Trophoblast cell (in vitro differentiated cells and primary cell): ENCODE results near the gene GRIK4.

Source experiments
- DNase-seq, 2 donors: peaks; one replicate each; pipeline ENCODE4 v3.0.0-alpha.2; 2016
- H2AFZ ChIP-seq: 2 replicates; pipeline ENCODE4 v1.6.1; 2013; ENCODE audit warnings: low read length, moderate library complexity, mild to moderate bottlenecking; ENCODE audit not compliant: insufficient read depth, poor library complexity
- H2AK5ac ChIP-seq: 2 replicates; pipeline ENCODE4 v1.6.1; 2013; ENCODE audit warnings: mild to moderate bottlenecking, low read length
- H2BK120ac ChIP-seq: 2 replicates; pipeline ENCODE4 v1.6.1; 2013; ENCODE audit warnings: low read length, mild to moderate bottlenecking, moderate library complexity; ENCODE audit not compliant: insufficient read depth, poor library complexity
- H2BK12ac ChIP-seq: 2 replicates; pipeline ENCODE4 v1.6.1; 2013; ENCODE audit warnings: mild to moderate bottlenecking, low read length, moderate library complexity
- H2BK5ac ChIP-seq: 2 replicates; pipeline ENCODE4 v1.6.1; 2013; ENCODE audit warnings: low read length, low read depth, moderate library complexity, mild to moderate bottlenecking; ENCODE audit not compliant: poor library complexity
- H3K14ac ChIP-seq: 2 replicates; pipeline ENCODE4 v1.6.1; 2013; ENCODE audit warnings: mild to moderate bottlenecking, low read length
- H3K18ac ChIP-seq: 2 replicates; pipeline ENCODE4 v1.6.1; 2013; ENCODE audit warnings: mild to moderate bottlenecking, low read length
- H3K23ac ChIP-seq: 2 replicates; pipeline ENCODE4 v1.6.1; 2013; ENCODE audit warnings: low read length
- H3K27ac ChIP-seq: 2 replicates; pipeline ENCODE4 v1.5.1; 2013; ENCODE audit warnings: low read depth, mild to moderate bottlenecking, inconsistent platforms, low read length, moderate library complexity
- H3K27me3 ChIP-seq: 2 replicates; pipeline ENCODE4 v1.6.1; 2013; ENCODE audit warnings: inconsistent platforms, mild to moderate bottlenecking, low read length, moderate library complexity; ENCODE audit not compliant: insufficient read depth
- H3K36me3 ChIP-seq, 2 experiments: 1 replicate in 1 of 2; 2 replicates in 1 of 2; pipeline ENCODE4 v1.6.1; 2013; ENCODE audit warnings: low read length in 2 of 2, mild to moderate bottlenecking in 2 of 2, moderate library complexity in 1 of 2; ENCODE audit not compliant: insufficient read depth in 2 of 2, control insufficient read depth in 1 of 2
- H3K4ac ChIP-seq: 2 replicates; pipeline ENCODE4 v1.6.1; 2013; ENCODE audit warnings: low read depth, mild to moderate bottlenecking, low read length, moderate library complexity
- H3K4me1 ChIP-seq, 2 experiments: 1 replicate in 1 of 2; 2 replicates in 1 of 2; pipeline ENCODE4 v1.6.1; 2013; ENCODE audit warnings: low read length in 2 of 2, mild to moderate bottlenecking in 2 of 2, moderate library complexity in 1 of 2; ENCODE audit not compliant: insufficient read depth in 2 of 2, control insufficient read depth in 1 of 2
- H3K4me2 ChIP-seq: 2 replicates; pipeline ENCODE4 v1.6.1; 2013; ENCODE audit warnings: inconsistent platforms, mild to moderate bottlenecking, low read length, moderate library complexity
- H3K4me3 ChIP-seq: 2 replicates; pipeline ENCODE4 v1.5.1; 2013; ENCODE audit warnings: mild to moderate bottlenecking, low read depth, low read length, inconsistent platforms
- H3K79me1 ChIP-seq: one replicate; pipeline ENCODE4 v1.6.1; 2013; ENCODE audit warnings: low read length
- H3K79me2 ChIP-seq: 2 replicates; pipeline ENCODE4 v1.6.1; 2013; ENCODE audit warnings: low read length, mild to moderate bottlenecking; ENCODE audit not compliant: control insufficient read depth, insufficient read depth, poor library complexity
- H3K9ac ChIP-seq: 2 replicates; pipeline ENCODE4 v1.6.1; 2013; ENCODE audit warnings: mild to moderate bottlenecking, low read length
- H3K9me3 ChIP-seq: 2 replicates; pipeline ENCODE4 v1.6.1; 2013; ENCODE audit warnings: low read depth, mild to moderate bottlenecking, control low read depth, inconsistent platforms, low read length; ENCODE audit not compliant: insufficient read depth
- H4K12ac ChIP-seq: 2 replicates; pipeline ENCODE4 v1.6.1; 2013; ENCODE audit warnings: low read depth, mild to moderate bottlenecking, low read length, moderate library complexity
- H4K8ac ChIP-seq: 2 replicates; pipeline ENCODE4 v1.6.1; 2013; ENCODE audit warnings: low read depth, mild to moderate bottlenecking, low read length, moderate library complexity
- H4K91ac ChIP-seq: one replicate; pipeline ENCODE4 v1.6.1; 2013; ENCODE audit warnings: low read depth, mild to moderate bottlenecking, low read length, moderate library complexity
- WGBS: extraction: QIAGEN DNeasy Blood & Tissue Kit; methylation state at CpG from one replicate; pipeline ENCODE4 v1.1.7; 2013; ENCODE audit warnings: missing lambda C conversion rate; ENCODE audit not compliant: insufficient read length, insufficient coverage; ENCODE audit errors: extremely low coverage; 5-methylcytosine and 5-hydroxymethylcytosine counted together

The GRIK4 gene

GRCh38 chr11:120858740-120859139 is 347.2 kb downstream of the GRIK4 start:
- H2BK12ac ChIP-seq, result no peak overlapping the region
- H3K4me3 ChIP-seq, result no peak overlapping the region
- no peaks in the 10 kb centered on the region for H3K4me1 ChIP-seq
- H3K27me3 ChIP-seq, result no peaks in the 10 kb centered on the region
- no peak overlapping the region for H2AFZ ChIP-seq
- no peaks in the 10 kb centered on the region for H3K79me2 ChIP-seq
- H2AK5ac ChIP-seq, result no peak overlapping the region
- no peak overlapping the region for H3K18ac ChIP-seq
- H3K23ac ChIP-seq, result no peak overlapping the region
- no peak overlapping the region for H3K27ac ChIP-seq
- H4K8ac ChIP-seq, result no peak overlapping the region
- H3K14ac ChIP-seq, result no peak overlapping the region
- peak; percentile 21 to 50 for DNase-seq
- no CpG with 5 or more reads among the region's 3 CpGs for WGBS
- no peaks in the 10 kb centered on the region for H3K9me3 ChIP-seq
- H3K9ac ChIP-seq, result no peak overlapping the region
- H4K91ac ChIP-seq, result no peak overlapping the region
- no peak overlapping the region for H4K12ac ChIP-seq
- H2BK5ac ChIP-seq, result no peak overlapping the region
- no peak overlapping the region for H3K4ac ChIP-seq
- H2BK120ac ChIP-seq, result no peak overlapping the region
- H3K36me3 ChIP-seq, result no peaks in the 10 kb centered on the region
- no peaks in the 10 kb centered on the region for H3K79me1 ChIP-seq
- no peak overlapping the region for H3K4me2 ChIP-seq

GRCh38 chr11:120859552-120860295 is 348.2 kb downstream of the GRIK4 start:
- Histone ChIP-seq H3K23ac (no peak overlapping the region), H2BK5ac (no peak overlapping the region), H3K4me2 (no peak overlapping the region), H3K4me1 (no peaks in the 10 kb centered on the region), H3K14ac (no peak overlapping the region), H3K9ac (no peak overlapping the region), H3K27me3 (no peaks in the 10 kb centered on the region), H3K4ac (no peak overlapping the region), H3K79me2 (no peaks in the 10 kb centered on the region), H2BK12ac (no peak overlapping the region), H3K27ac (no peak overlapping the region), H3K9me3 (no peaks in the 10 kb centered on the region), H2AK5ac (no peak overlapping the region), H3K36me3 (no peaks in the 10 kb centered on the region), H2AFZ (no peak overlapping the region), H4K12ac (no peak overlapping the region), H4K91ac (no peak overlapping the region), H4K8ac (no peak overlapping the region), H3K4me3 (no peak overlapping the region), H2BK120ac (no peak overlapping the region), H3K18ac (no peak overlapping the region), H3K79me1 (no peaks in the 10 kb centered on the region)
- no CpG with 5 or more reads among the region's 7 CpGs for WGBS
- DNase-seq, result peak; percentile 91 to 94

- Histone ChIP-seq H2AK5ac (no peak overlapping the region), H3K27me3 (no peaks in the 10 kb centered on the region), H3K4me1 (no peaks in the 10 kb centered on the region), H3K79me1 (no peaks in the 10 kb centered on the region), H3K36me3 (no peaks in the 10 kb centered on the region), H3K4me3 (no peak overlapping the region), H3K4ac (no peak overlapping the region), H2BK120ac (no peak overlapping the region), H3K18ac (no peak overlapping the region), H3K27ac (no peak overlapping the region), H3K23ac (no peak overlapping the region), H3K14ac (no peak overlapping the region), H4K91ac (no peak overlapping the region), H4K8ac (no peak overlapping the region), H3K4me2 (no peak overlapping the region), H2AFZ (no peak overlapping the region), H4K12ac (no peak overlapping the region), H3K79me2 (no peaks in the 10 kb centered on the region), H3K9me3 (no peaks in the 10 kb centered on the region), H2BK12ac (no peak overlapping the region), H2BK5ac (no peak overlapping the region), H3K9ac (no peak overlapping the region)
- peak; percentile 73 to 93 for DNase-seq
- WGBS, result no CpG with 5 or more reads among the region's 2 CpGs
Observed at GRCh38 chr11:120863359-120863758, 351.8 kb downstream of the GRIK4 start.

- H2BK12ac ChIP-seq, result no peak overlapping the region
- no peak for DNase-seq
- no CpG with 5 or more reads among the region's 8 CpGs for WGBS
- no peak overlapping the region for H3K4ac ChIP-seq
- H4K8ac ChIP-seq, result no peak overlapping the region
- H2AFZ ChIP-seq, result no peak overlapping the region
- no peaks in the 10 kb centered on the region for H3K27me3 ChIP-seq
- H3K27ac ChIP-seq, result no peak overlapping the region
- H3K79me2 ChIP-seq, result no peaks in the 10 kb centered on the region
- no peak overlapping the region for H3K4me3 ChIP-seq
- no peak overlapping the region for H4K91ac ChIP-seq
- H3K4me1 ChIP-seq, result no peaks in the 10 kb centered on the region
- no peak overlapping the region for H3K23ac ChIP-seq
- no peak overlapping the region for H2AK5ac ChIP-seq
- no peak overlapping the region for H3K14ac ChIP-seq
- no peaks in the 10 kb centered on the region for H3K79me1 ChIP-seq
- H2BK5ac ChIP-seq, result no peak overlapping the region
- H3K9ac ChIP-seq, result no peak overlapping the region
- H3K9me3 ChIP-seq, result no peaks in the 10 kb centered on the region
- no peak overlapping the region for H4K12ac ChIP-seq
- H2BK120ac ChIP-seq, result no peak overlapping the region
- no peak overlapping the region for H3K4me2 ChIP-seq
- H3K18ac ChIP-seq, result no peak overlapping the region
- H3K36me3 ChIP-seq, result no peaks in the 10 kb centered on the region
Observed at GRCh38 chr11:120867024-120867423, 355.5 kb downstream of the GRIK4 start.
